H1 (cell line): Measurements from ENCODE around the gene GRM4. TPM values are rescaled to one million over a fixed set of nuclear protein-coding genes. Genes with fewer than 3 reads are reported as not detected.

ENCODE experiments used
- CTCF ChIA-PET: fragments of 300-600 bp; sonication (Branson Sonifier 250); formaldehyde crosslinking; loops from one replicate; lab custom pipeline; 2021; ENCODE audit not compliant: partially characterized antibody; lab: Charles Lee
- POLR2A ChIA-PET: fragments of 300-600 bp; sonication (Branson Sonifier 250); formaldehyde crosslinking; loops from one replicate; lab custom pipeline; 2021; ENCODE audit warnings: inconsistent platforms; ENCODE audit not compliant: partially characterized antibody; lab: Charles Lee
- DNase-seq, 2 experiments: peaks; one replicate each; pipeline versions ENCODE4 v3.0.0 to v3.0.0-alpha.2; 2010 to 2022; ENCODE audit warnings: low spot score in 2 of 2, low read depth in 1 of 2, mixed read lengths in 1 of 2
- FAIRE-seq: peaks from 2 replicates; lab custom pipeline; 2011; peaks lifted over from hg19 to GRCh38; lab: Jason Lieb, UNC
- H2AFZ ChIP-seq: 2 replicates; pipeline ENCODE4 v1.8.1; 2012; ENCODE audit warnings: low read length, inconsistent platforms
- H2AK5ac ChIP-seq: 2 replicates; pipeline ENCODE4 v1.6.1; 2013; ENCODE audit warnings: low read depth, low read length
- H2BK120ac ChIP-seq: replicated peaks from 2 replicates; pipeline ENCODE3; 2013; ENCODE audit warnings: low read depth, low read length, inconsistent platforms
- H2BK12ac ChIP-seq: 2 replicates; pipeline ENCODE4 v1.6.1; 2013; ENCODE audit warnings: low read depth, low read length
- H2BK15ac ChIP-seq: 2 replicates; pipeline ENCODE4 v1.6.1; 2013; ENCODE audit warnings: low read length
- H2BK20ac ChIP-seq: 2 replicates; pipeline ENCODE4 v1.6.1; 2013; ENCODE audit warnings: low read length
- H2BK5ac ChIP-seq: 2 replicates; pipeline ENCODE4 v1.6.1; 2013; ENCODE audit warnings: low read depth, low read length
- H3K14ac ChIP-seq: 2 replicates; pipeline ENCODE4 v1.6.1; 2013; ENCODE audit warnings: inconsistent platforms; ENCODE audit not compliant: insufficient read length
- H3K18ac ChIP-seq: 2 replicates; pipeline ENCODE4 v1.6.1; 2013; ENCODE audit warnings: low read length; ENCODE audit errors: extremely low read depth
- H3K23ac ChIP-seq: 2 replicates; pipeline ENCODE4 v1.6.1; 2013; ENCODE audit warnings: inconsistent platforms; ENCODE audit not compliant: insufficient read length
- H3K23me2 ChIP-seq: 2 replicates; pipeline ENCODE4 v1.6.1; 2013; ENCODE audit warnings: low read depth, low read length
- H3K27ac ChIP-seq: 2 replicates; pipeline ENCODE4 v1.6.1; 2011; ENCODE audit warnings: low read depth, low read length, inconsistent platforms
- H3K27me3 ChIP-seq, 4 experiments: replicated peaks in 1 of 4; 1 replicate in 1 of 4; 2 replicates in 3 of 4; pipeline versions ENCODE4 v1.6.1 to v1.8.1; 2011 to 2013; ENCODE audit warnings: low read length in 3 of 4, mild to moderate bottlenecking in 3 of 4, inconsistent platforms in 2 of 4, mixed read lengths in 2 of 4, moderate library complexity in 1 of 4; ENCODE audit not compliant: control insufficient read depth in 3 of 4, insufficient read depth in 3 of 4; ENCODE audit errors: extremely low read depth in 1 of 4
- H3K36me3 ChIP-seq, 4 experiments: 2 replicates each; pipeline versions ENCODE4 v1.6.1 to v1.8.1; 2011 to 2013; ENCODE audit warnings: mild to moderate bottlenecking in 4 of 4, low read length in 3 of 4, moderate library complexity in 2 of 4, control low read depth in 1 of 4, inconsistent platforms in 1 of 4; ENCODE audit not compliant: insufficient read depth in 4 of 4, control insufficient read depth in 2 of 4
- H3K4ac ChIP-seq: replicated peaks from 2 replicates; pipeline ENCODE3; 2013; ENCODE audit warnings: low read length, low read depth, mixed read lengths, inconsistent platforms; ENCODE audit not compliant: insufficient read length
- H3K4me1 ChIP-seq, 4 experiments: replicated peaks in 1 of 4; 1 replicate in 1 of 4; 2 replicates in 3 of 4; pipeline versions ENCODE4 v1.6.1 to v1.8.1; 2011 to 2013; ENCODE audit warnings: low read length in 3 of 4, inconsistent platforms in 2 of 4, mixed read lengths in 1 of 4; ENCODE audit not compliant: insufficient read depth in 4 of 4, control insufficient read depth in 3 of 4
- H3K4me2 ChIP-seq, 2 experiments: 2 replicates each; pipeline versions ENCODE4 v1.6.1 to v1.8.1; 2011 to 2013; ENCODE audit warnings: low read depth in 2 of 2, low read length in 2 of 2, control low read depth in 1 of 2, inconsistent platforms in 1 of 2, mild to moderate bottlenecking in 1 of 2; ENCODE audit not compliant: insufficient read depth in 1 of 2
- H3K4me3 ChIP-seq, 4 experiments: fragments of 200-600, 300-600 bp in 1 of 4; sonication (generic), shearing (Covaris generic), sonication (Bioruptor Twin) in 1 of 4; 2 replicates each; pipeline versions ENCODE4 v1.5.1 to v1.8.1; 2011 to 2016; ENCODE audit warnings: low read length in 4 of 4, low read depth in 3 of 4, control low read depth in 2 of 4, inconsistent platforms in 2 of 4, mild to moderate bottlenecking in 2 of 4, mixed read lengths in 1 of 4, moderate library complexity in 1 of 4; ENCODE audit not compliant: insufficient read depth in 2 of 4; ENCODE audit errors: extremely low read depth in 1 of 4
- H3K56ac ChIP-seq: replicated peaks from 2 replicates; pipeline ENCODE3; 2013; ENCODE audit warnings: low read depth, mild to moderate bottlenecking, mixed read lengths, low read length, inconsistent platforms; ENCODE audit not compliant: insufficient read length
- H3K79me1 ChIP-seq: 2 replicates; pipeline ENCODE4 v1.6.1; 2013; ENCODE audit warnings: low read depth, low read length, control low read depth
- H3K79me2 ChIP-seq, 2 experiments: 2 replicates each; pipeline versions ENCODE4 v1.6.1 to v1.8.1; 2012 to 2013; ENCODE audit warnings: low read length in 2 of 2, mild to moderate bottlenecking in 2 of 2, inconsistent platforms in 1 of 2; ENCODE audit not compliant: insufficient read depth in 2 of 2, control insufficient read depth in 1 of 2
- H3K9ac ChIP-seq, 4 experiments: replicated peaks in 1 of 4; 1 replicate in 1 of 4; 2 replicates in 3 of 4; pipeline versions ENCODE4 v1.6.1 to v1.8.1; 2011 to 2013; ENCODE audit warnings: low read depth in 3 of 4, low read length in 3 of 4, control low read depth in 2 of 4, mild to moderate bottlenecking in 2 of 4, moderate library complexity in 2 of 4, inconsistent platforms in 1 of 4; ENCODE audit errors: extremely low read depth in 1 of 4
- H3K9me3 ChIP-seq, 2 experiments: 2 replicates each; pipeline versions ENCODE4 v1.6.1 to v1.8.1; 2012 to 2013; ENCODE audit warnings: mild to moderate bottlenecking in 2 of 2, moderate library complexity in 2 of 2, control low read depth in 1 of 2, inconsistent platforms in 1 of 2, low read depth in 1 of 2, low read length in 1 of 2, mixed read lengths in 1 of 2; ENCODE audit not compliant: insufficient read depth in 2 of 2
- H4K20me1 ChIP-seq, 2 experiments: replicated peaks in 1 of 2; 2 replicates each; pipeline versions ENCODE3 to v1.8.1; 2011 to 2013; ENCODE audit warnings: inconsistent platforms in 2 of 2, low read length in 2 of 2, mild to moderate bottlenecking in 1 of 2; ENCODE audit not compliant: insufficient read depth in 2 of 2, control insufficient read depth in 1 of 2
- H4K5ac ChIP-seq: 2 replicates; pipeline ENCODE4 v1.6.1; 2013; ENCODE audit warnings: low read length, low read depth, mixed read lengths, inconsistent platforms; ENCODE audit not compliant: insufficient read length
- H4K8ac ChIP-seq: 2 replicates; pipeline ENCODE4 v1.8.0; 2013; ENCODE audit warnings: mild to moderate bottlenecking, moderate library complexity, low read length, inconsistent platforms; ENCODE audit not compliant: insufficient read depth; ENCODE audit errors: extremely low read depth
- H4K91ac ChIP-seq: replicated peaks from 2 replicates; pipeline ENCODE3; 2013; ENCODE audit warnings: low read length, mixed read lengths, inconsistent platforms; ENCODE audit not compliant: insufficient read length
- BACH1 ChIP-seq: IDR thresholded peaks from 2 replicates; pipeline ENCODE4 v1.6.1; 2012; ENCODE audit warnings: low read length, improper control_type of control experiment
- BRCA1 ChIP-seq: IDR thresholded peaks from 2 replicates; pipeline ENCODE4 v1.6.1; 2012; ENCODE audit warnings: low read depth, low read length, improper control_type of control experiment
- CBX5 ChIP-seq: fragments of 300-800, 300-1000 bp; sonication (generic); IDR thresholded peaks from 2 replicates; pipeline ENCODE4 v1.7.1; 2016; ENCODE audit warnings: antibody characterized with exemption, low read length, low read depth
- EGR1 ChIP-seq: IDR thresholded peaks from 2 replicates; pipeline ENCODE4 v1.6.1; 2011; ENCODE audit warnings: low read depth, low read length, borderline replicate concordance
- EP300 ChIP-seq, 2 experiments: IDR thresholded peaks; 1 replicate in 1 of 2; 2 replicates in 1 of 2; pipeline ENCODE4 v1.6.1; 2011 to 2012; ENCODE audit warnings: low read depth in 2 of 2, low read length in 2 of 2, mild to moderate bottlenecking in 2 of 2, borderline replicate concordance in 1 of 2, inconsistent platforms in 1 of 2, moderate library complexity in 1 of 2
- GTF2F1 ChIP-seq: IDR thresholded peaks from 2 replicates; pipeline ENCODE4 v1.6.1; 2012; ENCODE audit warnings: low read depth, low read length, improper control_type of control experiment, borderline replicate concordance
- KDM1A ChIP-seq: fragments of 200-600, 300-600 bp; sonication (generic); IDR thresholded peaks from 2 replicates; pipeline ENCODE4 v1.7.1; 2016; ENCODE audit warnings: mild to moderate bottlenecking, low read length, borderline replicate concordance
- NANOG ChIP-seq: IDR thresholded peaks from 2 replicates; pipeline ENCODE4 v1.6.1; 2011; ENCODE audit warnings: low read length, low read depth, mild to moderate bottlenecking, inconsistent platforms; ENCODE audit not compliant: insufficient read depth, poor library complexity, severe bottlenecking
- NRF1 ChIP-seq: IDR thresholded peaks from 2 replicates; pipeline ENCODE4 v1.6.1; 2011; ENCODE audit warnings: mild to moderate bottlenecking, low read depth, low read length, improper control_type of control experiment
- POLR2AphosphoS5 ChIP-seq: IDR thresholded peaks from 2 replicates; pipeline ENCODE4 v1.6.1; 2011; ENCODE audit warnings: low read depth, low read length
- RBBP5 ChIP-seq: IDR thresholded peaks from 2 replicates; pipeline ENCODE4 v1.7.1; 2012; ENCODE audit warnings: low read depth, mild to moderate bottlenecking, inconsistent platforms, low read length, moderate library complexity, borderline replicate concordance
- SAP30 ChIP-seq: fragments of 300-600 bp; sonication (generic); IDR thresholded peaks from 2 replicates; pipeline ENCODE4 v1.7.1; 2012; ENCODE audit warnings: low read length, moderate library complexity, mild to moderate bottlenecking, inconsistent platforms; ENCODE audit not compliant: insufficient read depth, insufficient replicate concordance
- WGBS, 2 experiments: shearing (Covaris generic) in 1 of 2; methylation state at CpG; one replicate each; pipeline versions ENCODE4 v1.1.6 to v1.1.7; 2013 to 2015; ENCODE audit warnings: low lambda C conversion rate in 2 of 2, mixed read lengths in 2 of 2, inconsistent platforms in 1 of 2, low coverage in 1 of 2, missing lambda C conversion rate in 1 of 2; ENCODE audit not compliant: insufficient replicate concordance in 2 of 2, insufficient coverage in 1 of 2, insufficient read length in 1 of 2; ENCODE audit errors: extremely low coverage in 1 of 2, missing lambda C conversion rate in 1 of 2; 5-methylcytosine and 5-hydroxymethylcytosine counted together
- polyA plus RNA-seq, 7 experiments: library from polyadenylated mRNA; depleted of rRNA in 3 of 7; stranded (reverse) in 5 of 7; unstranded in 2 of 7; fragments of >200 nt in 5 of 7; fragments of 200-250 nt in 2 of 7; gene quantifications; 1 replicate in 5 of 7; 2 replicates in 1 of 7; 4 replicates in 1 of 7; pipeline versions ENCODE4 v1.2.1 to v1.2.3, GENCODE V29; 2011 to 2013; ENCODE audit warnings: missing spikeins in 2 of 7, mixed read lengths in 2 of 7
- total RNA-seq: library from RNA; stranded (reverse); fragmentation: NEBNext Ultra II Directional; extraction: Animal tissue kit (Norgen Biotek cat#: 25700); gene quantifications from 2 replicates; pipeline ENCODE4 v1.2.1, GENCODE V29; 2021

GRM4 gene
- total and polyA plus RNA-seq, 2 of the 8 experiments (the other 6 are each of a cell fraction or from before 2014, with no cell fraction given), result 19.6 to 21.5 TPM

- DNase-seq, result no peak
Observed at GRCh38 chr6:34147906-34148630, 2.2 kb upstream of the GRM4 start.

More at GRCh38 chr6:34147906-34148630, 2.2 kb upstream of the GRM4 start:
- POLR2A ChIA-PET, result interaction anchor here (0.7 to 2.2 kb wide), 3 partner anchors 16 to 278 kb away, joined by 3 to 6 read pairs (median 3); no protein-coding TSS in a partner anchor
- no peak overlapping the region for H4K91ac ChIP-seq
- no peak overlapping the region for H2BK5ac ChIP-seq
- H2AK5ac ChIP-seq, result no peak overlapping the region
- H3K4ac ChIP-seq, result no peak overlapping the region
- H2BK12ac ChIP-seq, result no peak overlapping the region
- CTCF ChIA-PET, result interaction anchor here (0.6 to 11.8 kb wide), 10 partner anchors 14 to 447 kb away, joined by 3 to 128 read pairs (median 4); no protein-coding TSS in a partner anchor
- WGBS, 2 experiments, result 76% methylated on average over 13 of the region's 13 CpGs; no CpG with 5 or more reads in 1 of the 2 experiments
- H3K4me2 ChIP-seq, result no peak overlapping the region; a peak in 1 of 4 replicates
- H3K9me3 ChIP-seq, result no peaks in the 10 kb centered on the region
- no peak overlapping the region for H2BK120ac ChIP-seq
- H2BK15ac ChIP-seq, result no peak overlapping the region
- H3K4me1 ChIP-seq, result peaks cover 21 to 62% (median 38%) of the 10 kb centered on the region in 4 experiments
- peaks cover 0 to 52% (median 41%) of the 10 kb centered on the region in 4 experiments; a peak in 6 of 7 replicates for H3K27me3 ChIP-seq
- H3K9ac ChIP-seq, result no peak overlapping the region
- H3K23ac ChIP-seq, result no peak overlapping the region
- no peak for FAIRE-seq
- no peak overlapping the region for H2AFZ ChIP-seq
- no peak overlapping the region for H3K27ac ChIP-seq
- no peak overlapping the region for H3K56ac ChIP-seq
- peaks cover 22% of the 10 kb centered on the region; the same call in 1 of the 2 replicates for H3K23me2 ChIP-seq
- H4K8ac ChIP-seq, result peak overlapping the region; percentile 72
- H2BK20ac ChIP-seq, result no peak overlapping the region; the same call in 1 of the 2 replicates
- H3K14ac ChIP-seq, result no peak overlapping the region
- no peaks in the 10 kb centered on the region for H3K79me2 ChIP-seq
- no peaks in the 10 kb centered on the region for H3K36me3 ChIP-seq
- peaks cover 2% of the 10 kb centered on the region in 2 experiments for H4K20me1 ChIP-seq
- no peaks in the 10 kb centered on the region for H3K79me1 ChIP-seq
- TF ChIP-seq BACH1 (no peak), NANOG (no peak), KDM1A (no peak), CBX5 (no peak), POLR2AphosphoS5 (no peak), EP300 (IDR thresholded peaks at IDR 0.05; ENCODE audit: borderline replicate concordance in 1 of 2, low read depth in 2 of 2, low read length in 2 of 2) (no peak), SAP30 (no peak), NRF1 (no peak), RBBP5 (no peak), BRCA1 (no peak), GTF2F1 (no peak), EGR1 (no peak)
- H3K4me3 ChIP-seq, result no peak overlapping the region
- no peak overlapping the region for H3K18ac ChIP-seq
- H4K5ac ChIP-seq, result no peak overlapping the region
